Activated gamma-delta T cell treated with anti-CD3 and anti-CD28 coated beads, Interleukin-2, amount 50 U/mL, for 16 hours (primary cell): ENCODE measurements around the gene CLCN3.
"Not testable (repeated sequence)": the region's sequence is repeated elsewhere in the genome, so short reads cannot be mapped to it uniquely, and the experiment has no call there.

ENCODE experiments used
- DNase-seq: peaks from one replicate; pipeline ENCODE4 v3.0.0-alpha.2; 2020; ENCODE audit warnings: low read depth

The CLCN3 gene

GRCh38 chr4:169657470-169658107 is 37.2 kb downstream of the CLCN3 start:
- DNase-seq, result no peak

GRCh38 chr4:169658196-169658595 is 37.8 kb downstream of the CLCN3 start:
- no peak for DNase-seq

- DNase-seq, result no peak
These were observed 38.8 kb downstream of the CLCN3 start for GRCh38 chr4:169658975-169659715.

GRCh38 chr4:169659716-169660670 is 39.6 kb downstream of the CLCN3 start:
- peak; percentile 46 for DNase-seq

GRCh38 chr4:169660929-169661328 is 40.6 kb downstream of the CLCN3 start:
- no peak for DNase-seq

- no peak for DNase-seq
These were observed 41.4 kb downstream of the CLCN3 start for GRCh38 chr4:169661761-169662160.

GRCh38 chr4:169662206-169662605 is 41.8 kb downstream of the CLCN3 start:
- no peak for DNase-seq

- no peak for DNase-seq
These were observed 43.0 kb downstream of the CLCN3 start for GRCh38 chr4:169663402-169663801.

GRCh38 chr4:169663831-169664230 is 43.5 kb downstream of the CLCN3 start:
- DNase-seq, result no peak

- DNase-seq, result no peak
These were observed 44.2 kb downstream of the CLCN3 start for GRCh38 chr4:169664615-169665014.

GRCh38 chr4:169665046-169665737 is 44.8 kb downstream of the CLCN3 start:
- no peak for DNase-seq

- DNase-seq, result no peak
These were observed 47.8 kb downstream of the CLCN3 start for GRCh38 chr4:169668069-169668721.

GRCh38 chr4:169675825-169676224 is 55.4 kb downstream of the CLCN3 start:
- no peak for DNase-seq

- no peak for DNase-seq
These were observed 56.9 kb downstream of the CLCN3 start for GRCh38 chr4:169677150-169677748.

- not testable (repeated sequence) for DNase-seq
These were observed 58.1 kb downstream of the CLCN3 start for GRCh38 chr4:169678486-169678885.

GRCh38 chr4:169678951-169679591 is 58.7 kb downstream of the CLCN3 start:
- not testable (repeated sequence) for DNase-seq

GRCh38 chr4:169682372-169683047 is 62.1 kb downstream of the CLCN3 start:
- no peak for DNase-seq

GRCh38 chr4:169689681-169690080 is 69.3 kb downstream of the CLCN3 start:
- DNase-seq, result no peak

GRCh38 chr4:169690787-169691186 is 70.4 kb downstream of the CLCN3 start:
- no peak for DNase-seq

GRCh38 chr4:169698331-169698730 is 78.0 kb downstream of the CLCN3 start:
- DNase-seq, result no peak
